ENCODE measurements around the gene MEX3C.

MEX3C gene

DNA sequence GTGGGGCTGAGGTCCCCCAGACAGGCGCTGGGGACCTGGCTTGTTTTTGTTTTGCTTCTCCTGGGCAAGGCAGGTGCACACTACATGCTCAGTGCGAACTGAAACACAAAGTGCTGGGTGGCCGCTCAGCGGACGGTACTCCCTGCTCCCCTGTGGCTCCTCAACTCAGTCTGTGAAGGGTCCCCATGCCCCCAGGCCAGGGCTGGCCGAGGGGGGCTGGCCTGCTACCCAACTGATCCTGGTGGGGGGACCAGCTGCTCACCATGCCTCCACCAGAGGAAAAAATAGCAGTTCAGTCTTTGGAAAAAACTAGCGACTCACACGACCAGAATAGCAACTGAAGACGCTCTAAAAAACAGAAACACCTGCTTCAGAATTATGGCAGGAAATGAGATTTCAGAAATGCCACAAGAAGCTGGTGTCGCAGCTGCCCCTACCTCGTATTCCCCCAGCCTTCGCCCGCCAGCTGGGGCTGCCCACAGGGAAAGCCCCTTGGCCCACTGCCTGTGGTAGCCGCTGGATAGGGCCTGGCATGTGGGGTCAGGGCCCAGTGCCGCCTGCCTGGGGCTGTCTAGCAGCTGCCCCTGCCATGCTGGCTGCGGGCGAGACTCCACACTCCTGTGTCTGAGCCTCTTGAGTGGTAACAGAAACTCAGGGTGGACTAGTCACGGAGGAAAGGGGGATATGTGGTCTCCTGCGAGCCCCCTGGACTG, 43.7 kb downstream of the MEX3C start:
- DNase-seq, result peak; percentile 67

DNA sequence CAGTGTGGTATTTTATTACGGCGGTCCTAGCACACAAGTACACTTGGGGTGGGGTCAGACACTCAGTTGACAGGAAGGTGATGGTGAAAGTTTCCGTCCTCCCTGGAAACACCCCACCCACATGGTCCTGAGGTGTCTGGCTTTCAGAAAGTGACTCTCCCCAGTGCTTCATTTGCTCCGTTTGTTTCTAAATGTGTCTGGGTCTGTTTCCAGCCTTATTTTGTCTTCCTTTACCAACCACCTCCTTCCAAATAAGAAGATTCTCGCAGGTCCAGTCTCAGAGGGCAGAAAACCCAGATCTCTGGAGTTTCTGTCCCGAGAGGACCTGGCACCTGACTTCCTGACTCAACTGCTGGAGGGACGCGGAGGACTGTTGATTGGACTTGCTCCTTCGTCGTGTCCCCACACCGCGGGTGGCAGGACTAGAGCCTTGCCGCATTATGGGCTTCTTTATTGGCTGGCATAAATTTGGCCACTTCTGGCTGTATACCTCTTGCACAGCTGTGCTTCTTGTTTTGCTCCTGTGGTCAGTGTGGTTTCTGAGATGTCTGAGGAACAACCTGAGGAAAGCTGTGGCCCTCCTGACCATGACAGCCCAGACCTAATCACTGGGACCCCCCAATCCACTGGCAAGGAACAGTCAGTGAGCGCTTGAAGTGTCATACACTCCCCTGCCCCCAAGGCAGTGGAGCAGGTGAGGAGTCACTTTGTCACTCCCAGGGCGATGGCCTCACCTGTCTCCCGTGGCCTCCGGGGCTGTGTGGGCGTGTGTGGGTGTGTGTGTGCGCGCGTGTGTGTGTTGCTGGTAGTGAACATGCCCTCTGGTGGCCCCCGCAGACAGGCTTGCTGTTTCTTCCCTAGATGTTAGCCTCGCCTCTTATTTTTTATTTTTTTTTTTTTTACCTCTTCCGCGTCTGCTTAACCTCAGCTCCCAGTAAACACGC, 45.6 kb downstream of the MEX3C start:
- no peak for DNase-seq

- no peak for DNase-seq
Measured at GRCh38 chr18:51151185-51151567, 46.3 kb downstream of the MEX3C start.

DNA sequence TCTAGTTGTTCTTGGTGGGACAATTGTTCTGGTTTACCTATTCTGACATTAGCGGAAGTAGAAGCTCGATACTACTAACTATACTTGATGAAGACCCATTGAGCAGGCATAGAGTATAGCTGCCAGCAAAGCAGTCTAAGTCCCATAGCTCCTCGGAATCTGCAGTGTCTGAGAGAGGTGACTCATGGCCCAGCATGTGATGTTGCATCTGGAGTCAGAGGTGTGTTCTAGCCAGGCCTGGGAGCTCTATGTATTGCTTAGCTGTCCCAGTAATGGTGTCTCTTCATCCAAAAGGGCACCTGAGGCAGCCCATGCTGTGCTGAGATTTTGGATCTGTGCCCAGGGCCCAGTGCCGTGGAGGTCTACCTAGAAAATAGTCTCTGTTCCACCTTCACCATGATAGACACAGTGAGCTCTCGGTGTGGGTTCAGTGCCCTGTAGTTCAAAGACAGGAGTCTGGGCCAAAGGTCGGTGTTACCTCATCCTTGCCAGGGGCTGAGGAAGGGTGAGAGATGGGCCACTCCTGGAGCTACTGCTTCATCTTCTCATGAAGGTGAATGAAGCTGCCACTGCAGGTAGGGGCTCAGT, 47.3 kb downstream of the MEX3C start:
- no peak for DNase-seq

GRCh38 chr18:51149670-51150069, 47.8 kb downstream of the MEX3C start:
- DNase-seq, result no peak

DNA sequence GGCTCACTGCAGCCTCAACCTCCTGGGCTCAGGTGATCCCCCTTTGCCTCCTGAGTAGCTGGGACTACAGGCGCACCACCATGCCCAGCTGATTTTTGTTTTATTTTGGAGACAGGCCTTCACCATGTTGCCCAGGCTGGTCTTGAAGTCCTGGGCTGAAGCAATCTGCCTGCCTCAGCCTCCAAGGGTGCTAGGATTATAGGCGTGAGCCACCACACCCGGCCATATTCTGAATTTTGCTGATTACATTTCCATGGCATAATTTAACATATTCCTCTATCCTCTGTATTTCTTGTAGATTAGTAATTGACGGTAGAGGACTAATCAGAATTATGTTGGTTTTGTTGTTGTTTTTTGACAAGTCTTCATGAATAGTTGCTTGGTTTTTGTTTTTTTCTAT, 50.6 kb downstream of the MEX3C start:
- no peak for DNase-seq

- DNase-seq, result no peak
Measured at GRCh38 chr18:51138936-51139335, 58.5 kb downstream of the MEX3C start.

DNA sequence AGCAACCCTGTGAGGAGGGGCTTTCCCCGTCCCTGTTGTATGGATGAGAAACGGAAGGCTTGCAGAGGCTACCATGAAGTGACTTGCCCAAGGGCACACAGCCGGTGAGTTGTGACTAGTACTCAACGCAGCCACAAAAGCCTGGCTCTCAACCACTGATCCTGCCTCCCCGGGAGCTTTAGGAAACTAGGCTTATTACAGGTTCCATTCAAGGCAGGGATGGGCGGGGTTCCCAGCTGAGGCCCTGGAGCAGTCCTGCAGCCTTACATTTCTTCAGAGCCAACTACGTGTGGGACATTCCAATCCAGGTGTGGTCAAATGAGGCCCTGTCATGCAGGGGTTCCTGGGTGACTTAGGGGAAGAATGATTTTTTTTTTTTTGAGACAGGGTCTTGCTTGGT, 59.6 kb downstream of the MEX3C start:
- no peak for DNase-seq

DNA sequence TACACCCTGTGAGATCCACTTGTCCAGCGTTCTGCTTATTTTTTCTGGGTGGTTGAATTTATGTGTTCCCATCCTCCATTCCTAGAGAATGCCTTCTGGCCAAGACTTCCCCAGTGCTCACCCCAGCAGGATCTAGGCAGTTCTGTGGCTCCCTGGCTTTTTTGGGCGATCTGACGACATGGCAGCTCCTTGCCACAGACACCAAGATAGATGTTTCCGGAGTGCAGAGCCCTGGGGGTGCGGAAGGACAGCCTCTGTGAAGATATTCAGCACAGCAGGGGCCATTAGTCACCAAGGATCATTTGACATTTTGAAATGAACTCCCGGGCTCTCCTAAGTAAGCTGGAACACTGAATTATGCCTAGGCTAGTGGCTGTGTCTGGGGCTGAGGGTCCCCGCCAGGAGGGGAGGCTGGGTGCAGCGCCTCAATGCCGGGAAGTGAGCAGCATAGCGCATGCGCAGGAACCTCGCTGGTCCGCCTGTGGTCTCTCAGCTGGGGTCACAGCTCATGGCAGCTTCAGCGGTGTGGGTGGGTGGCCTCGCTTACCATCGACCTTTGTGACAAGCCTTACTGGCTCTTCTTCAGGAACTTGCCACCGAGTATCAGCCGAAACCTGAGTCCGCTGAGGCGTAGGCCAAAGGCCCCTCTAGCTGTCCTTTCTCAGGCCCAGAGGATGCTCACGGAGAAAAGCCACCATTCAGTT, 60.3 kb downstream of the MEX3C start:
- DNase-seq, result no peak

- no peak for DNase-seq
Measured at GRCh38 chr18:51135795-51136194, 61.7 kb downstream of the MEX3C start.

DNA sequence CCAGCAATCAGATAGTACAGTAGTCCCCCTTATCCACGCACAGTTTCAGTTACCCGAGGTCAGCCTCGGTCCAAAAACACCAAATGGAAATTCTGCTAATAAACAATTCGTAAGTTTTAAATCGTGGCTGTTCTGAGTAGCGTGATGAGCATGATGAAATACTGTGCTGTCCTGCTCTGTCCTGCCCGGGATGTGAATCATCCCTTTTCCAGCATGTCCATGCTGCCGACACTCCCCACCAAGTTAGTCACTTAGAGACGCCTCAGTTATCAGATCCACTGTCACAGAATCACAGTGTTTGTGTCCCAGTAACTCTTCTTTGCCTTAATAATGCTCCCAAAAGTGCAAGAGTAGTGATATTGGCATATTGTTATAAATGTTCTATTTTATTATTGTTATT, 62.1 kb downstream of the MEX3C start:
- no peak for DNase-seq

GRCh38 chr18:51134721-51135120, 62.8 kb downstream of the MEX3C start:
- no peak for DNase-seq

- no peak for DNase-seq
Measured at GRCh38 chr18:51133580-51134160, 63.8 kb downstream of the MEX3C start.

- no peak for DNase-seq
Measured at GRCh38 chr18:51132256-51132935, 65.1 kb downstream of the MEX3C start.

DNA sequence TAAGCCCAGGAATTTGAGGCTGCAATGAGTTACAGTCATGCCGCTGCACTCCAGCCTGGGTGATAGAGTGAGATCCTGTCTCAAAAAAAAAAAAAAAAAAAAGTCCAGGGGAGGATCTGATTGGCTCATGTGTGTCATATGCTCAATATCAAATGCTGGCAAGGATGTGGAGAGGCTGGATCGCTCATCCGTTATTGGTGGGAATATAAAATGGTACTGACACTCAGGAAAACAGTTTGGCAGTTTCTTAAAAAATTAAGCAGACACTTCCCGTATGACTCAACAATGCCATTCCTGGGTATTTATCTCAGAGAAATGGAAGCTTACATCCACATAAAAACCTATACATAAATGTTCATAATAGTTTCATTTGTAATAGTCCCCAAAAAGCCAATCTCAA, 68.9 kb downstream of the MEX3C start:
- no peak for DNase-seq

DNA sequence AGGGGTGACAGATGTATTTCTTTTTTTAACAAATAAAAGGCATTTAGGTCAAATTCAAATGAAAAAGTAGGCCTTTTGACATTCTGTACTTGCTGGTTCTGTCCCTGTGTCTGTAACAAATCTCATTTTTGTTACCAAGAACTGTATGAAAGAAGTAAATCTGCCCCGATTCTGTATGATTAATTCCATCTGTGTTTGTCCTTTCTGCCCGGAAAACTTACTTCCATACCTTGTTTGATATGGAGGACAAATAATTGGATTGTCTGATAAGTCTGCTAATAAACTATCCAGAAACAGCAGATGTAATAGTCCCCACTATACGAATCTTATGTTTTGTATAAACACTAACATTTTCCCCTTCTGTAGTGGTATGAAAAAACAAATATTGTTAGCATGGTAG, 69.8 kb downstream of the MEX3C start:
- DNase-seq, result no peak

DNA sequence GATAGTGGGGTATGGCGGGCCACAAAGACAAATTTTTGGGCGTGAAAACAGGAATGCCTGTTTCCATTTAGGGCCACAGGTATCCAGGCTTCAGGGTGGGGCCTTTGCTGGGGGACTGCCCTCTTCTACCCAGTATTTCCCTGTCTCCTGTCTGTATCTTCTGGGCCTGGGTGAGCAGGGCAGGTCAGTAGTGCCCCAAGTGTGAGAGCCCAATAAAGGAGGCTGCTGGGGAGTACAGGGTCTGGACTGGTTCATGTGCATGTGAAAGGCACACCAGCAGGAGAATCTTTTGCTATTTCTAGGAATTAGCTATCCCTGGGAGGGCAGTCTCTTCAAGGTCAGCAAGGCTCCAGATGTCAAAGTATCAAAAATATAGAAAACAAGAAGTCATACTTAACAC, 71.5 kb downstream of the MEX3C start:
- no peak for DNase-seq
